OCI-M2 (cell line): ENCODE data around the gene WDR81.
"Not testable (repeated sequence)": the region's sequence is repeated elsewhere in the genome, so short reads cannot be mapped to it uniquely, and the experiment has no call there.

ENCODE experiments used
- DNase-seq: peaks from one replicate; lab custom pipeline; 2025; ENCODE audit not compliant: unreplicated experiment; lab: John Stamatoyannopoulos, UW

WDR81 gene

GRCh38 chr17:1724351-1724868 is at the start of gene WDR81:
WDR81 (plus strand) TSS chr17:1724704; CDS start chr17:1724960, 256 bp downstream.
- peak; percentile 37 for DNase-seq

GRCh38 chr17:1676401-1676800 is 48.1 kb upstream of the WDR81 start:
- no peak for DNase-seq

DNA sequence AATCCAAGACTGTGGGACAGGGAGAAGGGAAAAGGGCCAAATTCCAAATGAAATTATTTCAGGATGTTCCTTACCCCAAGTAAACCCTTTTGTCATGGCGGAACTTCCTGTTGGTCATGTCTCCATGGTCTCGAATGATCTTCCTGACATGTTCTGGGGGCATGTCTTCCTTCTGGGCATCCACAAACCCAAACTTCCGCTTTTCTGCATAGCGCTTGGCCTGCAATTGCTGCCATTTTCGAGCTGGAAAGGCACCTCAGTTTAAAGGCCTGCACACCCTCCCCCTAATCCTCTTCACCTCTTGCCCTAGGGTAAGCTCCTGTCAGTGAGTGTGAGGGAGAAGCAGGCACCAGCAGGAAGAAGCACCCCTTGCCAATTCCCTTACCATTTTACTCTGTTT is 41.0 kb upstream of the WDR81 start:
- no peak for DNase-seq

GRCh38 chr17:1684378-1685189 is 39.9 kb upstream of the WDR81 start, which contains the start of gene PRPF8:
PRPF8 (minus strand) TSS chr17:1684867; CDS start chr17:1684571, 296 bp downstream.
- peak; percentile 89 for DNase-seq

- no peak for DNase-seq
These were observed 38.4 kb upstream of the WDR81 start for GRCh38 chr17:1686086-1686485.

- DNase-seq, result not testable (repeated sequence)
These were observed 36.1 kb upstream of the WDR81 start for GRCh38 chr17:1688405-1688804.

DNA sequence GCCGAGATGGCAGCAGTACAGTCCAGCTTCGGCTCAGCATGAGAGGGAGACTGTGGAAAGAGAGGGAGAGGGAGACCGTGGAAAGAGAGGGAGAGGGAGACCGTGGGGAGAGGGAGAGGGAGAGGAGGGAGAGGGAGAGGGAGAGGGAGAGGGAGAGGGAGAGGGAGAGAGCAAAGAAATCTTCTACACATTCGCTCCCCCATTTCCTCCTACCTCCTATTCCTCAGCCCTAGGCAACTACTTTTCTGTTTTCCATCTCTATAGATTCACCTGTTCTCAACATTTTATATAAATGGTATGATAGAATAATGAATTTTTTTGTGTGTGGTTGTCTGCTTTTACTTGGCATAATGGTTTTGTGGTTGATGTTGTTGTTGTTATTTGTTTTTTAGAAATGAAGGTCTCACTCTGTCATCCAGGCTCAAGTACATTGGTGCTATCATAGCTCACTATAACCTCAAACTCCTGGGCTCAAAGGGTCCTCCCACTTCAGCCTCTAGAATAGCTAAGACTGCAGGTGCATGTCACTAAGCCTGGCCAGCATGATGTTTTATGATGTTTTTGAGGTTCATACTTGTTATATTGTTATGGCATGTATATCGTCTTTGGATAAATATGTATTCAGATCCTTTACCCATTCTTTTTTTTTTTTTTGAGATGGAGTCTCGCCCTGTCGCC is 33.8 kb upstream of the WDR81 start:
- DNase-seq, result no peak

DNA sequence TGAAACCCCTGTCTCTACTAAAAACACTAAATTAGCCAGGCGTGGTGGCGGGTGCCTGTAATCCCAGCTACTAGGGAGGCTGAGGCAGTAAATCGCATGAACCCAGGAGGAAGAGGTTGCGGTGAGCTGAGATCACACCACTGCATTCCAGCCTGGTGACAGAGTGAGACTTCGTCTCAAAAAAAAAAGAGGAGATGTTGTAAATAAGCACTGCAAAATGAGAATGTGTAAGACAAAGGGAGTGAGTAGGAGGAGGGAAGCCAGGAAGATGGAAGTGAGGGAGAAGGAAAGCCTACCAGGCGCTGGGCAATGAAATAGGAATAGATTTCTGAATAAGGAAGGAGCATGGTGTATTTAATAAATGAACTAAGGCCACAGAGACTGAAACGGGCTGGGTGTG is 31.2 kb upstream of the WDR81 start:
- no peak for DNase-seq

- no peak for DNase-seq
These were observed 29.1 kb upstream of the WDR81 start for GRCh38 chr17:1695365-1695764.

DNA sequence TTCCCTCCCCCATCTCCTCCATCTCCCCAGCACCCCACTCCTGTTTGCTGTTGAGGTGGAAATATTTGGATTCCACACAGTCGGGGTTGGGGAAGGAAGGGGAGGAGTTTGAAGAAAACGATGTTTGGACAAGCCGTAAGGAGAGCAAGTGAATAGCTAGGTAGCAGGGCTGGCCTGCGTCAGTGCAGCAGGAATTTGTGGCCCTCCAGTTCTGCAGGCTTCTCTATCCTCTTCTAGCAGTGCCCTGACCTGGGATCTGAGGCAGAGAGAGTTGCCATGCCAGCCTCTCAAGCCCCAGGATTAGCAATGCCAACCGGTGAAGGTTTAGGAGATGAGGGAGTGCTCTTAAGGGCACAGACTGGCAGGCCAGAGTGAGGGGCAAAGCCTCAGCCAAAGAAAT is 26.8 kb upstream of the WDR81 start:
- DNase-seq, result no peak

- DNase-seq, result not testable (repeated sequence)
These were observed 24.6 kb upstream of the WDR81 start for GRCh38 chr17:1699891-1700290.

DNA sequence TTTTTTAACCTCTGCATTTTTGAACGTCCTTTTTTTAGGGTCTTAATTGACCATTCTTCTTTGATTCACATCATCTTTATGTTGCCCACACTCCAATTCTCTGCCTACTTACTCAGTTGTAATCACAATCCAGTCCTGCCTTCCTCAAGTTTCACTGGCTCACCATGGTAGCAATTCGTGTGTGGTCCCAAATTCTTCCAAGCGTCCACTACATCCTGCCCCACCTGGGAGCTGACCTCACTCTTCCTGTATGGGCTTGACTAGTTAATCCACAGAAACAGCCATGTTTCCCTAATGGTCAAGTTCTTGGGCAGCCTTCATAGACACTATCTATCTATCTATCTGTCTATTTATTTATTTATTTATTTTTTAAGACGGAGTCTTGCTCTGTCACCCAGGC is 21.4 kb upstream of the WDR81 start:
- no peak for DNase-seq

- peak; percentile 56 for DNase-seq
These were observed 19.5 kb upstream of the WDR81 start for GRCh38 chr17:1705004-1705403.

- DNase-seq, result no peak
These were observed 17.4 kb upstream of the WDR81 start for GRCh38 chr17:1707107-1707506.

DNA sequence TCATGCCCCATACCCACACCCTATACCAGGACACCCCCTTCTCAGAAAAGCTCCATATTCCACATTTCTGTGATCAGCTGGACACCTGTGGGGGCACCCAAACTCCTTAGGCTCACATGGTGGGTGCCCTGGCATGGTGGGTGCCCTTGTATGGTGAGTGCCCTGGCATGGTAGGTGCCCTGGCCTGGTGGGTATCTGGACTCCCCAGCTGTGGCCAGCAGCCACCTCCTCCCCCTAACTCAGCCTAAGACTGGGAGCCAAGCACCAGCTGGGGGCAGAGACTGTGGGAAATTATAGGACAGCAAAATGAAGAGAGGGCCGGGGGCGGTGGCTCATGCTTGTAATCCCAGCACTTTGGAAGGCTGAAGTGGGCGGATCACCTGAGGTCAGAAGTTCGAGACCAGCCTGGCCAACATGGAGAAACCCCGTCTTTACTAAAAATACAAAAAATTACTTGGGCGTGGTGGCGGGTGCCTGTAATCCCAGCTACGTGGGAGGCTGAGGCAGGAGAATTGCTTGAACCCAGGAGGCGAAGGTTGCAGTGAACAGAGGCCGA is 15.6 kb upstream of the WDR81 start:
- DNase-seq, result not testable (repeated sequence)

- no peak for DNase-seq
These were observed 15.0 kb upstream of the WDR81 start for GRCh38 chr17:1709403-1709951.

- DNase-seq, result no peak
These were observed 14.3 kb upstream of the WDR81 start, which contains the start of gene TLCD2 for GRCh38 chr17:1709971-1710806. TLCD2 (minus strand) TSS chr17:1710377; CDS start chr17:1710242, 135 bp downstream.

DNA sequence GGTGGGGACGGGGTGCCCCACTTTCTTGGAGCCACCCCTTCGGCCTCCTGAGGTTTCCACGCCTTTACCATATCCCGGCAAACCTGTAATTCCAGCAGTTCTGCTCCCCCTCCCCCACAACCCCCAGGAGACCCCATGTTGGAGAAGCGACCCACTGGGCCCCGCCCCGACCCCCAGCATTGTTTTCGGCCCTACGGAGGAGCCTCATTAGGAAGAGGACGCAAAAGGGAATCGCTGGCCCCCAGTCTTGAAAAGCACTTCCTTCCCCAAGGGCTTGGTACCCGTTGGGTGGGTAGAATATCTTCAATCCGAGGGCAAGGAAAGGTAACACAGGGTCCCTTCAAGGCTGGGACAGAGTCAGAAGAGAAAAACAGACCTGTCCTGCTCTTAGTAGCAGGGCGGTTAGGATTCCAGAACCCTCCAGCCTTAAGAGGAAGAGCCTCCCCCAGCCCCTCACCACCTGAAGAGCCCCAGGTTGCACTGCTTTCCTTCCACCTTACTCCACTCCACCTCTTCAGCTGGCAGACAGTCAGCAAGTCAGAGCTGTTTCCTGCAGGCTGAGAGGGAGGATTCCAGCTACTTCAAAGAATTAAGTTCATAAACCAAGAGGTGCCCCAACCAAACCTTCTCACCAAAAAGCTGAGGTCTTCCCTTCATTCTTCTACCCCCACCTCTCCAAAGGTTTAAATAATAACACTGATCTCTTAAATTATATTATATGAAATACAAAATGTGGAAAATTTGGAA is 13.5 kb upstream of the WDR81 start:
- DNase-seq, result no peak

GRCh38 chr17:1711804-1712203 is 12.7 kb upstream of the WDR81 start:
- DNase-seq, result no peak

DNA sequence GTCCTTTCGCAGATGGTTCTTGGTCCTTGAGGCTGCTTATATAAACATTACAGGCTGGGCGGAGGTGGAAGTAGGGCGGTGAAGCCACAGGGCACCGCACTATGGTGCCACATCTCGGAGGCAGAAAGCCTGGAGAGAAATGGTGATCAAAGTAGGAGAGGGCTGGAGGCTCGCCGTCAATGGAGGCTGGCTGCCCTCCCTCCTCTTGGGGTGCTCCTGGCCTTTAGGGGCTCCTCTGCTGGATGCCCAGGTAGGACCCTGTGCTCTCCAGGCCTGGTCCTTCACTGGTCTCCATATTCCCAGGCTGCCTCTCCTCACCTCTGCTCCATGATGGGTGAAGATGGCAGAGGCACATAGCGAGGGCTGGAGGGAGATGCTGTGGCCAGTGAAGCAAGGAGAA is 12.2 kb upstream of the WDR81 start:
- no peak for DNase-seq
